Fibroblast of villous mesenchyme (primary cell): ENCODE measurements around the gene NRARP. TPM values are rescaled to one million over a fixed set of nuclear protein-coding genes. Genes with fewer than 3 reads are reported as not detected.
A peak's percentile ranks its signal among the peaks of the same experiment; 100 is the strongest.

Experiments used
- DNase-seq: peaks from one replicate; pipeline ENCODE4 v3.0.0-alpha.2; 2010; ENCODE audit warnings: low read depth
- H3K4me3 ChIP-seq: 2 replicates; pipeline ENCODE4 v1.5.1; 2011; ENCODE audit warnings: low read depth, mild to moderate bottlenecking, low read length
- total RNA-seq: library from RNA; depleted of rRNA; stranded (reverse); fragments of >200 nt; gene quantifications from 2 replicates; pipeline ENCODE4 v1.2.3, GENCODE V29; 2012
- TF ChIP-seq, protein P1 (sequence below): IDR thresholded peaks from 2 replicates; pipeline ENCODE4 v1.5.1; 2012; ENCODE audit warnings: low read depth, mild to moderate bottlenecking, low read length; ENCODE audit not compliant: insufficient read depth

The NRARP gene
- total RNA-seq, 1 donor, result under 0.01 TPM

GRCh38 chr9:137311986-137312851 lies 10.1 kb upstream of the NRARP start:
- no peak overlapping the region for H3K4me3 ChIP-seq
- no peak for DNase-seq
- TF ChIP-seq, protein P1, sequence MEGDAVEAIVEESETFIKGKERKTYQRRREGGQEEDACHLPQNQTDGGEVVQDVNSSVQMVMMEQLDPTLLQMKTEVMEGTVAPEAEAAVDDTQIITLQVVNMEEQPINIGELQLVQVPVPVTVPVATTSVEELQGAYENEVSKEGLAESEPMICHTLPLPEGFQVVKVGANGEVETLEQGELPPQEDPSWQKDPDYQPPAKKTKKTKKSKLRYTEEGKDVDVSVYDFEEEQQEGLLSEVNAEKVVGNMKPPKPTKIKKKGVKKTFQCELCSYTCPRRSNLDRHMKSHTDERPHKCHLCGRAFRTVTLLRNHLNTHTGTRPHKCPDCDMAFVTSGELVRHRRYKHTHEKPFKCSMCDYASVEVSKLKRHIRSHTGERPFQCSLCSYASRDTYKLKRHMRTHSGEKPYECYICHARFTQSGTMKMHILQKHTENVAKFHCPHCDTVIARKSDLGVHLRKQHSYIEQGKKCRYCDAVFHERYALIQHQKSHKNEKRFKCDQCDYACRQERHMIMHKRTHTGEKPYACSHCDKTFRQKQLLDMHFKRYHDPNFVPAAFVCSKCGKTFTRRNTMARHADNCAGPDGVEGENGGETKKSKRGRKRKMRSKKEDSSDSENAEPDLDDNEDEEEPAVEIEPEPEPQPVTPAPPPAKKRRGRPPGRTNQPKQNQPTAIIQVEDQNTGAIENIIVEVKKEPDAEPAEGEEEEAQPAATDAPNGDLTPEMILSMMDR, result no peak

DNA sequence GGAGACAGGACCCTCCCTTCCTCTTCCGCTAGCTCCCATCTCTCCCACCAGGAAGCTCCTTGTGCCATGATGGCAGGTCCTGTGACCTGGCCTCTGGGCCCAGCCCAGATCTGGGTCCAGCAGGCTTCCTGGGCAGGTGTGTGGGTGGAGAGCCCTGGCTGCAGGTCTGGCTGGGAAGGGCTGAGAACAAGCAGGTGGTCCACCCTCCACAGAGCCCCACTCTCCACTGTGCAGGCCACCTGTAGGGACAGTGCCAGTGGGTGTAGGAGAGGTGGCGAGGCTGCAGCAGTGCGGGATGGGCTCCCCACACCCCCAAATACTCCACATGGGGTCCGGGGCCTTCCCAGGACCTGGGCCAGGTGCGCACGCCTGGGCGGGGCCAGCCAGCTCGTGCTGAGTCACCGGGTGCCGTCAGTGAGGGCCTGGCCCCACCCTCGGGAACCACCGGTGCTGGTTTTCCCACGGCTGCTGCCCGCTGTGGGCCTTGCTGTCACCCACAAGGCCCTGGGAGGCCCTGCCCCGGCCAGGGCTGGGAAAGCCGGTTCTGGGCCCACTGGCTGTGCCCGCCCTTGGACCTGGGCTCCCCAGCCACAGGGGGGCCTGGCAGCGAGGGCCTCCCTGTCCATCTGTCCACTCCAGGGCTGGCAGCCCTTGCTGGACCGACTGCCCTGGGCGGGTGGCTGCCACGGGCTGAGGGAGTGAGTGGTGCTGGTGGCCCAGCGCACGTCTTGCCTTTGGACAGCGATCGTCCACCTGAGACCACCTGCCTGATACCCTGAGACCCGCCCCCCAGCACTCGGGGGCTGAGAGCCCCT lies 9.3 kb upstream of the NRARP start:
- H3K4me3 ChIP-seq, result no peak overlapping the region
- peak; percentile 27 for DNase-seq
- TF ChIP-seq, protein P1, result no peak

GRCh38 chr9:137310189-137311052 lies 8.3 kb upstream of the NRARP start:
- no peak for DNase-seq
- H3K4me3 ChIP-seq, result no peak overlapping the region
- TF ChIP-seq, protein P1, result no peak

- TF ChIP-seq, protein P1, result no peak
- DNase-seq, result no peak
- no peak overlapping the region for H3K4me3 ChIP-seq
Observed at GRCh38 chr9:137309368-137310188, 7.5 kb upstream of the NRARP start.

DNA sequence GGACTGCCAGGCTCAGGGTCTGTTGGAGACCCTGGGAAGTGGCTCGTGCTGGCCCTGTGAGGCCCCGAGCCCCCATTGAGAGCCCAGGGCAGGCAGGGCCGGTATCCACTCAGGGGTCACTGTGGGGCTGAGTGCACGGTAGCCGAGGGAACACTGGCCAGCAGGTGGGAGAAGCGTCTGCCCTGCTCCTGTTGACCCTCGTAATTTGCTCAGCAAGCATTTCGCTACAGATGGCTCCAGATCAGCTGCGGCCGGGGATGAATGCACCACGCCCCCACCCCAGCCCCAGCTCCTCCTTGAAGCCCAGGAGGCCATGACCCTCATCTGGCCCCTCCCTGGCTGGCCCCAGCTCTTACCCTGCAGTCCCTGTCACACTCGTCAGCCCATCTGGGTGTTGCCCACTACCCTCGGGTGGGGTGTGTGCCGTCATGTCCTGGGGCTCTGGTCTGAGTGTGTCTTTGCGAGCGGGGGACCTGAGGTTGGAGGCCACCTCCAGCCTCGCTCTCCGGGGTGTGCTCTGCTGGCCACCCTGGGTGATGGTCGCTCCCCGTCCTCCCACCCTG lies 6.1 kb upstream of the NRARP start:
- peak; percentile 32 for DNase-seq
- H3K4me3 ChIP-seq, result no peak overlapping the region
- TF ChIP-seq, protein P1, result no peak
